HepG2 (cell line): ENCODE results near the gene DSTN. TPM values are rescaled to one million over a fixed set of nuclear protein-coding genes. Genes with fewer than 3 reads are reported as not detected.

Source experiments
- DMTF1 ChIP-seq: sonication (generic); formaldehyde crosslinking; IDR thresholded peaks from 2 replicates; pipeline ENCODE4 v1.4.0; 2020; ENCODE audit warnings: mild to moderate bottlenecking, missing genetic modification reagents
- GTF3A ChIP-seq: sonication (generic); formaldehyde crosslinking; conservative IDR thresholded peaks from 2 replicates; pipeline ENCODE4 v1.4.0; 2020; ENCODE audit warnings: mild to moderate bottlenecking, missing genetic modification reagents
- HNRNPLL ChIP-seq: fragments of 200-400 bp; formaldehyde crosslinking; IDR thresholded peaks from 2 replicates; pipeline ENCODE4 v1.6.1; 2017; ENCODE audit warnings: mild to moderate bottlenecking, low read depth, low read length; ENCODE audit not compliant: poor library complexity, severe bottlenecking
- KAT2B ChIP-seq: fragments of 150-350 bp; IDR thresholded peaks from 2 replicates; pipeline ENCODE4 v1.6.1; 2014; ENCODE audit warnings: low read depth, low read length, borderline replicate concordance
- MZF1 ChIP-seq: sonication (generic); formaldehyde crosslinking; IDR thresholded peaks from 2 replicates; pipeline ENCODE4 v1.8.1; 2023; ENCODE audit warnings: mild to moderate bottlenecking, missing genetic modification reagents, borderline replicate concordance
- NCOA2 ChIP-seq: sonication (generic); formaldehyde crosslinking; IDR thresholded peaks from 2 replicates; pipeline ENCODE4 v1.8.0; 2022; ENCODE audit warnings: inconsistent platforms
- POGZ ChIP-seq: sonication (generic); formaldehyde crosslinking; IDR thresholded peaks from 2 replicates; pipeline ENCODE4 v1.4.0; 2020; ENCODE audit warnings: mild to moderate bottlenecking, missing genetic modification reagents
- POLR2G ChIP-seq: fragments of 200-400 bp; formaldehyde crosslinking; IDR thresholded peaks from 2 replicates; pipeline ENCODE4 v1.6.1; 2018; ENCODE audit warnings: mild to moderate bottlenecking, low read depth, low read length, moderate library complexity
- PPARG ChIP-seq: conservative IDR thresholded peaks from 2 replicates; pipeline ENCODE4 v1.6.1; 2016; ENCODE audit warnings: missing biosample characterization, missing genetic modification reagents
- RBM22 ChIP-seq: fragments of 200-400 bp; formaldehyde crosslinking; optimal IDR thresholded peaks from 2 replicates; pipeline ENCODE3; 2017; ENCODE audit warnings: mild to moderate bottlenecking, low read length, moderate library complexity
- REXO4 ChIP-seq: sonication (generic); formaldehyde crosslinking; IDR thresholded peaks from 2 replicates; pipeline ENCODE4 v1.8.0; 2022; ENCODE audit warnings: missing genetic modification reagents, mild to moderate bottlenecking, borderline replicate concordance
- SOX6 ChIP-seq, 2 experiments: fragments of 450-650 bp in 1 of 2; sonication (generic) in 1 of 2; formaldehyde crosslinking in 1 of 2; IDR thresholded peaks; 2 replicates each; pipeline versions ENCODE4 v1.4.0 to v1.6.1; 2017 to 2020; ENCODE audit warnings: antibody characterized with exemption in 1 of 2, mild to moderate bottlenecking in 1 of 2, missing genetic modification reagents in 1 of 2
- THAP8 ChIP-seq: sonication (generic); formaldehyde crosslinking; IDR thresholded peaks from 2 replicates; pipeline ENCODE4 v1.5.1; 2020; ENCODE audit warnings: missing genetic modification reagents, mild to moderate bottlenecking, borderline replicate concordance
- U2AF1 ChIP-seq: fragments of 200-400 bp; formaldehyde crosslinking; optimal IDR thresholded peaks from 2 replicates; pipeline ENCODE3; 2017; ENCODE audit warnings: mild to moderate bottlenecking, low read depth, low read length
- ZNF253 ChIP-seq: sonication (generic); formaldehyde crosslinking; IDR thresholded peaks from 2 replicates; pipeline ENCODE4 v1.8.0; 2022; ENCODE audit warnings: mild to moderate bottlenecking, missing genetic modification reagents, borderline replicate concordance
- ZNF276 ChIP-seq: sonication (generic); formaldehyde crosslinking; IDR thresholded peaks from 2 replicates; pipeline ENCODE4 v1.4.0; 2020; ENCODE audit warnings: mild to moderate bottlenecking, low read depth, missing genetic modification reagents
- ZNF30 ChIP-seq: sonication (generic); formaldehyde crosslinking; IDR thresholded peaks from 2 replicates; pipeline ENCODE4 v1.5.0; 2020; ENCODE audit warnings: mild to moderate bottlenecking, missing genetic modification reagents
- ZNF350 ChIP-seq: sonication (generic); formaldehyde crosslinking; IDR thresholded peaks from 2 replicates; pipeline ENCODE4 v1.4.0; 2020; ENCODE audit warnings: mild to moderate bottlenecking, low read depth, missing genetic modification reagents, borderline replicate concordance
- ZNF570 ChIP-seq: sonication (generic); formaldehyde crosslinking; IDR thresholded peaks from 2 replicates; pipeline ENCODE4 v1.4.0; 2020; ENCODE audit warnings: mild to moderate bottlenecking, missing genetic modification reagents, borderline replicate concordance
- ZNF839 ChIP-seq: sonication (generic); formaldehyde crosslinking; IDR thresholded peaks from 2 replicates; pipeline ENCODE4 v1.4.0; 2020; ENCODE audit warnings: missing genetic modification reagents, mild to moderate bottlenecking, borderline replicate concordance
- ZXDC ChIP-seq: sonication (generic); formaldehyde crosslinking; IDR thresholded peaks from 2 replicates; pipeline ENCODE4 v1.5.0; 2020; ENCODE audit warnings: mild to moderate bottlenecking, missing genetic modification reagents
- polyA plus RNA-seq, 8 experiments: library from polyadenylated mRNA; depleted of rRNA in 3 of 8; stranded (reverse) in 7 of 8; unstranded in 1 of 8; fragments of >200 nt; fragmentation: Illumina TruSeq in 4 of 8; extraction: Trizol in 4 of 8; gene quantifications; 2 replicates each; pipeline versions ENCODE4 v1.2.1 to v1.2.3, GENCODE V29; 2011 to 2016; ENCODE audit warnings: low read depth in 4 of 8, missing spikeins in 1 of 8, mixed read lengths in 1 of 8; ENCODE audit not compliant: insufficient read depth in 1 of 8
- total RNA-seq, 5 experiments: library from RNA; depleted of rRNA; stranded (reverse); fragments of >200 nt; fragmentation: Illumina TruSeq; extraction: Trizol; gene quantifications; 2 replicates each; pipeline ENCODE4 v1.2.3, GENCODE V29; 2016; ENCODE audit warnings: low read depth in 1 of 5

Gene DSTN
- total and polyA plus RNA-seq, 2 of the 13 experiments (the other 11 are each of a cell fraction or from before 2014, with no cell fraction given): 27.6 to 106 TPM

GRCh38 chr20:17648791-17649730, 79.2 kb downstream of the DSTN start (continued):
- peak; percentile 7; the same call in 1 of the 2 replicates for TF ChIP-seq ZNF350
- no peak for TF ChIP-seq MZF1 (CRISPR knock-in tag)
- TF ChIP-seq ZNF30 (CRISPR knock-in tag): no peak
- no peak for TF ChIP-seq GTF3A (CRISPR knock-in tag)
- no peak for TF ChIP-seq ZNF253 (CRISPR knock-in tag)
- peak; percentile 10; the same call in 1 of the 2 replicates for TF ChIP-seq POLR2G
- no peak for TF ChIP-seq KAT2B
- no peak for TF ChIP-seq ZNF839 (CRISPR knock-in tag)
- TF ChIP-seq REXO4 (CRISPR knock-in tag): no peak
- peak; percentile 68 for TF ChIP-seq RBM22
- no peak for TF ChIP-seq ZNF276 (CRISPR knock-in tag)
- peak; percentile 22 for TF ChIP-seq HNRNPLL
- no peak for TF ChIP-seq U2AF1
- TF ChIP-seq POGZ (CRISPR knock-in tag): no peak
- TF ChIP-seq THAP8: no peak
- TF ChIP-seq NCOA2: no peak
- TF ChIP-seq SOX6 (IDR thresholded peaks at IDR 0.05): no peak
- TF ChIP-seq SOX6 (CRISPR knock-in tag; IDR thresholded peaks at IDR 0.05): no peak
- TF ChIP-seq DMTF1 (CRISPR knock-in tag): no peak
- no peak for TF ChIP-seq ZNF570 (CRISPR knock-in tag)
- no peak for TF ChIP-seq PPARG (CRISPR knock-in tag)
- TF ChIP-seq ZXDC: no peak
